A549 (cell line): ENCODE measurements around the gene PDZD2.

Source experiments
- CTCF ChIP-seq: fragments of >200 bp; sonication (Bioruptor Twin); formaldehyde crosslinking; IDR thresholded peaks from 3 replicates; pipeline ENCODE4 v1.5.1; 2016
- JUN ChIP-seq, 2 experiments: fragments of >200 bp; sonication (Bioruptor Twin); formaldehyde crosslinking; IDR thresholded peaks; 2 replicates in 1 of 2; 3 replicates in 1 of 2; pipeline ENCODE4 v1.6.1; 2016 to 2017
- SREBF2 ChIP-seq: fragments of 450-650 bp; IDR thresholded peaks from 2 replicates; pipeline ENCODE4 v1.6.1; 2014; ENCODE audit warnings: mild to moderate bottlenecking, moderate library complexity

GRCh38 chr5:31809050-31809870 is 170.3 kb downstream of the PDZD2 start:
- TF ChIP-seq SREBF2 (no peak), CTCF (peak; percentile 86), JUN (IDR thresholded peaks at IDR 0.05) (no peak)
